GM21576 (cell line): Measurements from ENCODE around the gene S100A16.
A peak's percentile ranks its signal among the peaks of the same experiment; 100 is the strongest.
"Not testable (repeated sequence)": the region's sequence is repeated elsewhere in the genome, so short reads cannot be mapped to it uniquely, and the experiment has no call there.

Experiments used
- ATAC-seq: cut with Tn5 transposase; IDR thresholded peaks from one replicate; pipeline ENCODE4 v1.9.1; 2021; ENCODE audit warnings: mild to moderate bottlenecking, moderate library complexity; ENCODE audit not compliant: unreplicated experiment

Gene S100A16

GRCh38 chr1:153612755-153613331 is at the start of gene S100A16:
Gene S100A16, minus strand, starts transcription at chr1:153613137. Its CDS starts 4,986 bp downstream, at chr1:153608151.
- ATAC-seq, result no peak

- ATAC-seq, result no peak
Observed at GRCh38 chr1:153662269-153662668, 49.3 kb upstream of the S100A16 start.

- no peak for ATAC-seq
Observed at GRCh38 chr1:153661111-153661708, 48.3 kb upstream of the S100A16 start.

GRCh38 chr1:153659656-153660055 is 46.7 kb upstream of the S100A16 start:
- no peak for ATAC-seq

GRCh38 chr1:153659175-153659534 is 46.2 kb upstream of the S100A16 start:
- ATAC-seq, result no peak

- peak; percentile 88 for ATAC-seq
Observed at GRCh38 chr1:153658400-153659174, 45.6 kb upstream of the S100A16 start, which contains the start of gene SNAPIN. Gene SNAPIN, plus strand, starts transcription at chr1:153658703. Its CDS starts 41 bp downstream, at chr1:153658744.

GRCh38 chr1:153655333-153655732 is 42.4 kb upstream of the S100A16 start:
- no peak for ATAC-seq

GRCh38 chr1:153652805-153653500 is 40.0 kb upstream of the S100A16 start:
- ATAC-seq, result no peak

GRCh38 chr1:153651771-153652170 is 38.8 kb upstream of the S100A16 start:
- no peak for ATAC-seq

GRCh38 chr1:153649863-153650235 is 36.9 kb upstream of the S100A16 start:
- ATAC-seq, result no peak

GRCh38 chr1:153649137-153649862 is 36.4 kb upstream of the S100A16 start:
- ATAC-seq, result no peak

- ATAC-seq, result no peak
Observed at GRCh38 chr1:153648000-153648643, 35.2 kb upstream of the S100A16 start.

GRCh38 chr1:153647346-153647714 is 34.4 kb upstream of the S100A16 start:
- no peak for ATAC-seq

- no peak for ATAC-seq
Observed at GRCh38 chr1:153646672-153647345, 33.9 kb upstream of the S100A16 start.

GRCh38 chr1:153643816-153644215 is 30.9 kb upstream of the S100A16 start:
- no peak for ATAC-seq

GRCh38 chr1:153643100-153643499 is 30.2 kb upstream of the S100A16 start:
- no peak for ATAC-seq

GRCh38 chr1:153642161-153642560 is 29.2 kb upstream of the S100A16 start:
- no peak for ATAC-seq

GRCh38 chr1:153640861-153641260 is 27.9 kb upstream of the S100A16 start:
- ATAC-seq, result no peak

GRCh38 chr1:153640213-153640612 is 27.3 kb upstream of the S100A16 start:
- ATAC-seq, result not testable (repeated sequence)

GRCh38 chr1:153639280-153639679 is 26.3 kb upstream of the S100A16 start:
- no peak for ATAC-seq
